GM04503 (cell line): ENCODE results near the gene DIP2C.

Experiments
- DNase-seq: peaks from one replicate; pipeline ENCODE4 v3.0.0-alpha.2; 2012; ENCODE audit warnings: low read depth

DIP2C gene

DNA sequence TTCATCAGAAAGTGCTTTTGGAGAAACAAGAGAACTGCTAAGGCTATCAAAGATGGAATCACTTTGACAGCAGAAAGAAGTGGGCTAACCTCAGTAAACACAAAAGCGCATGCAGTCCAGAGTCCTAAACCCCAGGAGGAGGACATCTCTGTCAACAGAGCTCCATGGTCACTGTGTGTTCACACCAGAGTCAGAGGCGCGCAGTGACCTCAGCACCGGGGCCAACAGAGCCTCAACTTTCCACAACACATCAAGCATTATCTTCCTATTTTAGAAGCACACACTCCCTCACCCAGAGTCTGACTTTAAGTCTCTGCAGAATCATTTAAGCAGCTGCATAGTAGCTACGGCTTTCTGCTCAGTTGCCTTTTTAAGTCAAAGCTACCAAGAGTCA is 195.3 kb downstream of the DIP2C start:
- DNase-seq, result no peak

DNA sequence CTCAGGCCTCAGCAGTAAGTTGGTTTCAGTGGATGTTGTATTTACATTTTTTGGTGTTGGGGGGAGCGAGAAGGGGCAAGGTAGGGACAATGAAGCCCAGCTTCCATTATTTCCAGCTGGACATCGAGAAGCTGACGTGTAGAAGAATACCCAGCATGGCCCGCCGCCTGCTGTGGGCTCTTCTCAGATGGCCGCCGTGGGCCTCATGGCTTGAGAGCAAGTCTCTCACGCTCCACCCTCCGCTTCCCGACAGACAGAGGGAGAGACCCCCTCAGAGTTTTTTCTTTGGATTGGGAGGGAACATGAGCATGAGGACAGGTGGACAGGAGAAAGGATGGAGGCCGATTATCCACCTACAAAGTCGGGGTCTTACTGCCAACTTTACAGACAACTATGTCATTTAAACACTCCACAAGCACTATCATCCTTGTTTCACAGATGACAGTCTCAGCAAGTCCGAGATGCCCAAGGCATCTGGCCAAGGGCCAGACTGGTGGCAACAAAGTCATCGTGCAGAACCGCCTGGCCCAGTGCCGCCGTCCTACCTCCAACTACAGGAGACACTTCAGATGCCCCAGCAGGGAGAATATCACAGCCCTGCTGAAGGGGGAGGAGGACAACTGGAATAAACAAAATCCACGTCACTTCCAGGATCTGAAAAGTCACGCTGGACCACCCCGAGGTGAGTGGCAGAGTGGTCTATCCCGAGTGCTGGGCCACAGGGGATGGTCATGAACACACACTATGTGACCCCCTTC is 195.9 kb downstream of the DIP2C start:
- no peak for DNase-seq

DNA sequence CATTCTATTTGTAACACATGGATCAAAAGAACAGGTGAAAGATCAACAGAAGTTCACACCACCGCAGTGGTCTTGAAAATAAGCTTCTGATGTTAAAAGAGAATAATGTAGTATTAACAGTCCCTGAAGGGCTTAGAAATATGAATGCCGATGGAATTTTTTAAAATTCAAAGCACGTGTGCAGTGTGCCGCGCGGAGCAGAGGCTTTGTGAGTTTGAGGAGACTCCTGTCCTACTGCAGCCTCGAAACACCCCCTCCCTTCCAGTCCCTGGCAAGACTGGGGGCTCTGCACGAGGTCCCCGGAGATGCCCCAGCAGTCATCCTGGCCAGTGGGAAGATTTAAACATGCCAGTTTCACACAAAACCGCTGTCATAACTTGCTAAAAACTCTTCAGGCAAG is 196.6 kb downstream of the DIP2C start:
- DNase-seq, result no peak

DNA sequence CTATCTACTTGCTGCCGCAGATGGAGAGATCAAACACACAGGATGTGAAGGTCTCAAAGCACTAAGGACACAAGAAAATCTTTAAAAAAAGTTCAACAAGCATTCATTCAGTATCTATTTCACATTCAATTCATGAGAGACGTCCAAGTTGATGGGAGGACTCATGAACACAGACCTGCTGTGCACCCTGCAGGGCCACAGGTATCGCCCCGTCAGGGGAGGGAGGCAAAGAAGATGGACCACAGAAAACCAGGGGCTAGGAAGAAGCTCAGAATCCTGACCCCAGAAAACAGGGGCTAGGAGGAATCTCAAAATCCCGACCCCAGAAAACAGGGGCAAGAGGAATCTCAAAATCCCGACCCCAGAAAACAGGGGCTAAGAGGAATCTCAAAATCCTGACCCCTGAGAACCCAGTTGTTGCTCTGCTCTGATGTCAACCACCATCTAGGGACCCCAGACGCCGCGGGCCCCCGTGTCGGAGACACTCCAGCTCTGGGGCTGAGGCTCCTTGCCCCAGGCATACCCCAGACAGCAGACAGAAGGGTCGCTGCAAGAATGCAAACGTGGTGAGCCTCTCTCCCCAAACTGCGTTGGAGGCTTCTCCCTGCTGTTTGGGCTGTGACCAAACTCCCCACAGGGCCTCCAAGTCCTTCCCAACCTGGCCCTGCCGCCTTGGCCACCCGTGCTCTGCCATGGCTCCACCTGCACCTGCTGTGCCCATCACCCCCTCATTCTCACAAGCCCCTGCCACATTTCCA is 197.6 kb downstream of the DIP2C start:
- DNase-seq, result no peak

DNA sequence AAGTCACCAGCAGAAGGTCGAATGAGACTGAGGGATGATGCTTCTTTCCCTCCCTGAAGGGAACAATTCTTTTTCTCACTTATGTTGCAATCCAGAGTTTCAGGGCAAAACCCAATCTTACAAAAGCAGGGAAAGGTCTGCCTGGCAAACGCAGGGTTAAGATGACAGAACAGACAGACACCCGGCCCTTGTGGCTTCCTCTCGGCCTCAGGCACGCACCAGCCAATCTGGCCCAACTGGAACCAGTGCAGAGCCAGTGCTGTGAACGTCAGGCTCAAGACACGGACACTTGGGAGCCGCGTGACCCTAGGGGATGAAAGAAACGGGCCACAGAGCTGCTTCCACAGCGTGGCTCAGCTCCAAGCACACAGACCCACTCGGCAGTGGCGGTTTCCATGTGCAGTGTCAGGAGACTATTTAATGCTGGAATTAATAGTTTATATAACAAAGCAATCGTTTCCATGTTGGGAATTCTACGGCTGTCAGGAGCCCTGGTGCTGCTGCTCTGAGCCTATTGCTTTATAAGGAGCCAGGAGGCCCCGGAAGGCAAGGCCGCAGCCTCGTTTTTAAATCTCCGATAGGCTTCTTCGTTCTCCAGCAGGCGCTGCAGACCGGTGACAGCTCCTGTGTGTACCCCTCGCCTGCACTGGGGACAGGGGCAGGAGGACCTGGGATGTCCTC is 198.4 kb downstream of the DIP2C start:
- DNase-seq, result peak; percentile 51

DNA sequence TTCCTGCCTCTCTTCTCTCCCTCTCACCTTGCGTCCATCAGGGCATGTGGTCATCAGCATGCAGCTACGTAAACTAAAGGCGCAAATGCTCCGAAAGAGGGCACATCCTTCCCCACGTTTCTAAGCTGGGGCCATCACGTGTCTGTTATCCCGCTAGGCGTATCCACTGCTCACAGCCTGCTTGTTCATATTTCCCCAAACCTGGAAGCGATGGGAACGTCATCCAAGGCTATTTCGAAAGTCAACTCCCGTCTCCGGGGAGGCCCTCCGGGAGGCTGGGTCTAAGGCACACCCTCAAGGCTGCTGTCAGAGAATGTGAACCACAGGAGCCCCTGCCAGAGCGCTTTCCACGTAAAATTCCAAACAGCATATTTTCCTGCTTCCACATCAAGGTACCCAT is 199.2 kb downstream of the DIP2C start:
- peak; percentile 81 for DNase-seq

DNA sequence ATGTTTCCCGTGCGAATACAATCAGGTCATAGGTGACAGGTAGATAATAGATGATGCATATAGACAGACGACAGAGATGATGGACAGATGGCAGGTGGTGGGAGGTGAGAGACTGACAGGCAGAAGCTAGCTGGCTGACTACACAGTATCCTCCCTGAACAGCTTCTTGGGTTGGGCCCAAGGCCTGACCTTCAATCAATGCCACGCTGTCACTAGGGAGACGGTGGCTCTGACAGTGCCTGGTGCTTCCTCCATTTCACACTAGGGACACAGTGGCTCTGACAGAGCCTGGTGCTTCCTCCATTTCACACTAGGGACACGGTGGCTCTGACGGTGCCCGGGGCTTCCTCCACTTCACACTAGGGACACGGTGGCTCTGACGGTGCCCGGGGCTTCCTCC is 200.1 kb downstream of the DIP2C start:
- no peak for DNase-seq

DNA sequence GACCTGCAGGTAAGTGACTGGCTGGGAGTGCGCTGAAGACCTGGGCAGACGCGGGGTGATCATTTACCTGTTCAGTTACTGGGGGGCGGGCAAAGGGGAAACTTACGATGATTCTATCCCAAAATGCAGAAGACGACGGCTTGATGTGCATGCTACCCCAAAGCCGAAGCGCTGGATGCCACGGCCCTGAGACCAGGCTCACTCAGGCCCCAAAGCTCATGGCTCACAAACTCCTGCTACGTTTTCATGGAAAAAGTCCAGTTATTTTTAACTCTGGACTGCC is 200.6 kb downstream of the DIP2C start:
- DNase-seq, result no peak

DNA sequence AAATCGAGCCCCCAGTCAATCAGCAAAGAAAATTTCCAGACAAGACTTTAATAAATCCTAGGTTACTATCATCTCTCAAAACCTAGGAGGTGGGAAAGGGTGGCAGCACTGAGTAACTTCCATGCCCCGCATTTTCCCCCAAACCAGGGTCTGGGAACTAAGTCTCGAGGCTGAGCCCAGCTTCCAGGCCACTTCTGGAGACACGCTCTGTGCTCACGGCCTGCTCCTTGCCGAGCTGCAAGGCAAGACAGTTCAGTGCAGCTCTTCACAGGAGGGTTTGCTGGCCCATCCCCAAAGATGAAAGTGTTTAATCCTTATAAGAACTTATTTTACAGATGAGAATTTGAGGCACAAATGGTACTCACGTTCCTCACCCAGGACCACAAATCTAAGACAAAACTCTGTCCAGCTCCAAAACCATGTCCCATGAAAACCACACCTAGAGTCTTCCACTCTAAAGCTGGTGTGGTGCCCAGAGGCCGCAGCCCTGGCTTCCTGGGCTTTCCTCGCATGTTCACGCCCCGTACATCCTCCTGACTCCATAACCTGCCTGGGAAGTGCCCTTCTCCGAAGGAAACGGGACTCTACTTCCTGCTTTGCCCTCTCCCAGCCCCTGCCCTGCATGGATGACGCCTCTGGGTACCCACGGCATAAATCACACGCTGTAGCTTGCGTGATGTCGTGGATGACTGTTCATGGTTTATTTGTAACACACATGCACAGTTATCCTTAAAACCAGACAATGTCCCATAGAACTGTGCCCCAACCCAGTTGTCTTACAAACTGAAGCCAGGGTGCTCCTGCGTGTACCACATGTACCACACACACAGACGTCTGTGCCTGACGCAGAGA is 201.2 kb downstream of the DIP2C start:
- no peak for DNase-seq

DNA sequence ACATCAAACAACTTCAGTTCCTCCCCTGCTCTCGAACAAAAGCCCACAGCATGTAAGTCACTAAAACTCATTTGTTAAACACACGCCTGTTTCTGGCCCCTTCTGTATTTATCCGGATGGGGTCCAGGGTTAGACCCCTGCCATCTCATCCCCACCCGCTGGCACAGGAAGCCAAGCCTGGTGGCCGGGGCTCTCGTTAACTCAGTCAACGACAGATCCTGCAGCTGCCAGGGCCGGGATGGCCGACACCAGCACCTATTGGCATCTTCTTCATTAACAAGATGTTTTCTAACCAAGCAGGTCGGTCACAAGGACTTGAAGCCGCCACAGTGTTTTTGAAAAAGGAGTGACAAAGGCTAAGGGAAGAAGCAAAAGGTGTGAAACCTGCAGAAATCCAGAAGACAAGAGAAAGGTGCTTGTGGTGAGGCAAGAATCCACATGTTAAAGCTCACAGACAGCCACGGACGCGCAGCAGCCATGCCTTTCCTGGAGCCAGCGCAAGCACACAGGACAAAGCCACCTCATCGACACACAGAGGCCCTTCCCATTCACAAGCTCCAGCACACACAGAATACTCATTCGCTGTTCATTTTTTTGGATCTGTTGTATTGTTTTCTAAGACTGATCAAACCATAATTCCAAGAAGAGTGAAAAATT is 202.7 kb downstream of the DIP2C start:
- DNase-seq, result no peak

DNA sequence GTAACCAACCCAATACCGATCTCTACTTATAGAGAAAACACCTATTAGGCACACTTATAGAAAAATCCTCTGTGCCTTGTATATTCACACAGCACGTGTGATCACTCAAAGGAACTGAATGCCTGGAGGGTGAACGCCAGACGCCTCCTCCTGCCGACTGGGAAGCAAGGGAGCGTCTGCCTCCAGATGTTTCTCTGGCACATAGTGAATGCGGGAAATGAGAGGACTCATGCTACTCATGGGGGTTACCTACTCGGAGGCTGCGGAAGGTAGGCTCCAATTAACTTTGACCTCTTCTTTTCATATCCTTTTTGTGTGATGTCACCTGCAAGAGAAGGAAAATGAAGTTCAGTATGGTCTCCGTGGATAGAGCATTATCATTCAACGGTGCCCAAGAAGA is 203.3 kb downstream of the DIP2C start:
- no peak for DNase-seq

DNA sequence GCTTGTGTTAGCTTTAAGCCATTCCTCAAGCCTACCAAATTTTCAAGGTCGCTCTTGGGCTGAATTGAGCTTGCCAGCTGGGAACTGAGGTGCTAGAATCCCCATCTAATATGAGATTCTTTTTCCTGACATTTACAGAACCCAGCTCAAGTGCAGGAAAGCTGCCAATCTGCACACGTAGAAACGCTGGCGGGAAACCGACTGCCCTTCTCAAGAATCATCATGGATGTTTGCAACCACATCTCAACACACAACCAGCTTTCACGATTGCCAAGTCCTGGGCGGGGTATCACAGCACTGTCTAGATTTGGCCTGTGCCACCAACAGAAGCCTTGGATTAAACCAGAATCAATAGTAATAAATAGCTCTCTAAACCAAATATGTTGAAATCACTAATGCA is 203.7 kb downstream of the DIP2C start:
- DNase-seq, result no peak

DNA sequence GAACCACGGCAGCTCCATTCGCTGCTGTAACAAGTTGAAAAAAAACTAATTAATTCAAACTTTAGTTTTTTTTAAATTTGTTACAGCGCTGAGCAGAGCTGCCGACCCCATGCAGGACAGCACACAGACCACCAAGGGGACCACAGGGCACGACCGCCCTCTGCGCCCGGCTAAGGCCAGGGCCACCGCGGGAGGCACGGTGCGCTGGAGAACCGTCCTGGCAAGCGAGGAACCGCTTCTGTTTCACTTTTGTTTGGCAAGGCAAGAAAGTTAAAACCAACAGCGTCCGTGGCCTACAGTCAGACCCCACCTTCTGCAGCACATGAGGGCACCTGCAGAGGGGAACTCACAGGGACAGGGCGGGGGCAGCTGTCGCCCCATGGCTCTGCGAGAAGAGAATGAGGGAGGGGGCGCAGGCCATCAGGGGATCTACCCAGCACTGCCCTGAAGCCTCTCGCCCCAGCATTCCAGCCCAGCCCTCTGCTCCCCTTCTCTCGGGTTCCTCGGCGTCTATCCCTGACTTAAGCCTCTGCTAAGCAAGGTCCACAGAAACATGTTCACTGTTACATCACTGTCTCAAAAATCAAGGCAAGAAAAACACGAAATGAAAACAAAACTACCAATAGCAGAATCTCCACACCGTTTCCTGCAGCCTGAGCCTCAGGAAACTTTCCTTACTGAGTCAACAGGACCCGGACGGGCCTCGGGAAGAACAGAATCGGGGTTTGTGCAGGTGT is 204.4 kb downstream of the DIP2C start:
- no peak for DNase-seq

DNA sequence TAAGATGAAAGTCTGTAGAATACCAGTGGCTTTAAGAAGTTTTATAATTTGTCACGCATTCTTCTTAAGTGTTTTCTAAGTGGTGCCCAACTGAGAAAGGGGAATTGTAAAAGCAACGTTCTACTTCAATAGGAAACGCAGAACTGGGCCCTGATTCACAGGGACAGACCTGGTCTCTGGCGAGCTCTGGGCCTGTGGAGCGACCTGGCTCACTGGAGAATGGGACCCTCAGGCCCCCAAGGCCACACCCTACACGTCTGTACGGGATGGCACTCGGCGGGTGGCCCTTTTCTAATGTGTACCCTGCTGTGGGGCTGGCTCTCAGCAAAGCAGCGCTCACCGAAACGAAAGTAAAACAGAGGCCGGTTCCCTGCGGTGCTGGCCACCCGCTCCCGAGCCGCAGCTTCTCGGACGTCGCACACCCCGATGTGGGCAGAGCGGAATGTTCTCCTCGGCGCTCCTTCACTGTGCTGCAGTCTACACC is 205.0 kb downstream of the DIP2C start:
- DNase-seq, result no peak

DNA sequence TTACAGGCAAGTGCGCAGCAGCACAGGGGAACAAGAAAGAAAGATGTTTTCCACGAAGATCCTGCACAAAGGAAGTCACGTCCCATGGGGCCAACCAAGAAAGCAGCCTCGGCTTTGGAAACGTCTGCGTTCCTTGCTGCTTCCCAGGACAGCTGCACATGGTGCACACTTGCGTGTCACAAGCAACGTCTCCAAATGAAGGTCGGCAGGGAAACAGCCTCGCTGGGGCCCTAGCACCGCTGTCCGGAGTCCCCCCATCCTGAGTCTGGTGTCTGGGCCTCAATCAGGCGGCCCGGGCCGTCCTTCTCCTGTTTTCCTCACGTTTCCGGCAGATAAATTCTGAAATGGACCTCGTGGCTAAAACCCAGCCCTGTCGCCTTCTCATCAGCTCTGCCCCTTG is 206.2 kb downstream of the DIP2C start:
- DNase-seq, result no peak

DNA sequence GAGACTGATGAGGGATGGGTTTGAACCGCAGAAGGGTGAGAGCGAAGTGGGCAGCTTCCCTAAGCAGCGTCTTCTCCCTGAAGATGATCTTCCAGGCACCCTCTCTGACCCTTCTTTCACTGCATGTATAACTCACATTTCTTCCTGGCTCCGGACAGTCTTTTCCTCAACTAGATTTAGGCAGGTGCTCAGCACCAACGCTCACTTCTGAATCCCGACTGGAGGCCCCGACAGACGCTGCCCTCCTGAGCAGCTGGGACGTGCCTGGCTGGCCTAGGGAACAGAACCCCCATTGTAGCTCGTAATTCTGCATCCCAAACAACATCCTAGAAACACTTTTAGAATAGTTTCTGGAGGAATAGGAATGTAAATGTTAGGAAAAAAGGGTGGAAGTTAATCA is 206.6 kb downstream of the DIP2C start:
- DNase-seq, result no peak

DNA sequence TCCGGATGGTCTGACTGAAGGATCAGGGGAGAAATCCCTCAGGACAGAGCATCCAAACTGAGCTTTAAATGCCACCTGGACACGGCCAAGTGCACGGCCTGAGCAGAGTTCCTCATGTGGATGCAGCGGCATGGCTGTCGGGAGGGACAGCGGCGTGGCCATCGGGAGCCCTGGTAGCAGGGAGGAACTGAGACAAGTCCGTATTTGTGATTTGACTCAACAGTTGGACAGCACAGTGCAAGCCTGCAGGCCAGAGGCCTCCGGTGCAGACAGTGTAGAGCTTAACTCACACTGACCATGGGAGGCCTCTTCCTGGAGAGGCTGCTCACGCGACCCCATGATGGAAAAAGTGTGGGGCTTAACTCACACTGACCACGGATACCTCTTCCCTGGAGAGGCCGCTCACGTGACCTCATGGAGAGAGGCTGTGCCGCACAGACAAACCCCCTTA is 207.4 kb downstream of the DIP2C start:
- no peak for DNase-seq

DNA sequence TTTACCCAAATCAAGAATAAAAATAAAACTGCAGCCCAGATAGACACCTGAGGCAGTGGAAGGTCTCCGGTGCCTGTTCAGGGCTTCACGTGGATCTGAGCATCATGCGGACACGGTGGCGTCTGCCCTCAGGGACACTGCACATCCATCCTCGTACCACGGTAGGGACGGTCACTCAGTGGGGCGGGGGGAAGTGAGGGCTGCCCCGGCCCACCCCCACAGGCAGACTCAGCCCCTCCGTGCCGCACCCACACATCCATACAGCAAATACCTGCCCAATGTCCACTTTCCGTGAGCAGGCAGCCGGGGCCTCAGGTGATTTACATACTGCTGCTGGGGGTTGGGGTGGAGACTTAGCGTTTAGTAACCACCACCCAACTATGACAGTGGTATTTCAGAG is 207.8 kb downstream of the DIP2C start:
- DNase-seq, result no peak

DNA sequence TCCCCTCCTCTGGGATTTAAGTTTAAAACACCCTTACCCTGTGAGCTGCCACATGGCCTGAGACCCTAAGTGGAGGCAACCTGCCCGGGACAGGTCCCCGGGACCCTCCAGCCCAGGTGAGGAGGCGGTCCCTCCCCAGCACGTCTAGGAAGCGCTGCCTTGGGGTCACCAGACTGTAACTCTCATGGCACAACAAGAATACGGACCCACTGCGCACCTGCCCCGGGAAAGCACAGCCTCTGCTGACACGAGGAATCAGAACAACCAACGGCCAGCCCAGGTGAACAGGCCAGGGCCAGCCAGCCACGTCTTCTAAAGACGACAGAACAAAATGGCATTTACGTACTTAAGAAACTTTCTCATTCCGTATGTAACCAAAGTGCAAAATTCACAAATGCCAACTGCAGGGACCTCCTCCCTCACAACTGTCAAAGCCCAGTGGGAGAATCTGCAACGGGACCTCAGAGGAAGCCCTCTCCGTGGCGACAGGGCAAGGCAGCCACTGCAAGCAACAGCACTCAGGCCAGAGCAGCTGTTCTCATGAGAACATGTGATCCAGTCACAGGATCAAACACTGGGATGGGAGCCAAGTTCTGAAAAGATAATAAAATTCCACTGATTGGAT is 208.4 kb downstream of the DIP2C start:
- DNase-seq, result no peak

DNA sequence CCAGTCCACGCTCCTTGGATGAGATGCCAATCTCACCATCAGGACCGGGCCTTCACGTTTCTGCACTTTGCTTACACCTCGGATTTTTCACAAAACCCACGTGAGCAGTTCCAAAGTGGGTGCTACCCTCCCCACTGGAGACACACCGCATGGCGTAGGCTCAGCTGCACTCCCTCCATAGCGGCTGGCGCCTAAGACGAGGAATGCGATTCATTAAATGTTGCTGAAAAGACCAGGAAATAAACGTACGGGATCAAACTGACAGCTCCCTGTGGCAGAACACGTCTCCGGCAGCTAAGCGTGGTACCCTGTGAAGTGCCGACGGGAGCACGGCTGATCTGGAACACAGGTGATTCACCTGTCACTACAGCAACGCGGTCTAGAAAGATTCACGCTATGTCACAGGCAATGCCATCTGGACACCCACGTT is 209.0 kb downstream of the DIP2C start:
- DNase-seq, result no peak
